CMK (cell line): Measurements from ENCODE around the gene VWA5A.

Experiments used
- DNase-seq: peaks from one replicate; pipeline ENCODE4 v3.0.0-alpha.2; 2010; ENCODE audit warnings: low read depth

The VWA5A gene

GRCh38 chr11:124170801-124171586, 55.7 kb downstream of the VWA5A start:
- no peak for DNase-seq

- DNase-seq = no peak
Measured at GRCh38 chr11:124172101-124172500, 56.9 kb downstream of the VWA5A start.

- no peak for DNase-seq
Measured at GRCh38 chr11:124172599-124172998, 57.3 kb downstream of the VWA5A start.

DNA sequence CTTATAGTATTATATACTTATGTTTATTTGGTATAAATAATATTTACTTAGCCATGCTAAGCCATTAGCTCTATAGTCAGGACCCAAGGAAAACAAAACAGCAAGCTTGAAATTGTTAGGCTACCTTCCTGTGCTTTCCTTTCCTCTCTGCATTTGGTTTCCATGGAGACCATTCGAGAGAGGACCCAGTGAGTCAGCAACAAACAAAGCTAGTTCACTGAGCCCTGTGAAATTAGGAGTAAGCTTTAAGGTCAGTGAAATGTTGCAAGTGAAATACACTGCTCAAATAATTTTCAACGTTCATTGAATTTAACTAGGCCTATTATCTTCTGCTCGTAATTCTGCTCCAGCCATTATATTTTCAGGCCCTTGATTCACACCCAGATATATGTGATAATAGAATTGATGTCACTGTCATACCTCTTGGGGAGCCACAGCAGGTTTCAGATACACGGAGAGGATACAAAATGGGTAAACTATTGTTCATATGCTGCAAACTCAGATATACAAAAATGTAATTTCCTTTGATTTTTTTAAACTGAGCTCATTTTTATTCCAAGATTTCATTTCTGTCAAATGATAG, 58.8 kb downstream of the VWA5A start:
- no peak for DNase-seq

DNA sequence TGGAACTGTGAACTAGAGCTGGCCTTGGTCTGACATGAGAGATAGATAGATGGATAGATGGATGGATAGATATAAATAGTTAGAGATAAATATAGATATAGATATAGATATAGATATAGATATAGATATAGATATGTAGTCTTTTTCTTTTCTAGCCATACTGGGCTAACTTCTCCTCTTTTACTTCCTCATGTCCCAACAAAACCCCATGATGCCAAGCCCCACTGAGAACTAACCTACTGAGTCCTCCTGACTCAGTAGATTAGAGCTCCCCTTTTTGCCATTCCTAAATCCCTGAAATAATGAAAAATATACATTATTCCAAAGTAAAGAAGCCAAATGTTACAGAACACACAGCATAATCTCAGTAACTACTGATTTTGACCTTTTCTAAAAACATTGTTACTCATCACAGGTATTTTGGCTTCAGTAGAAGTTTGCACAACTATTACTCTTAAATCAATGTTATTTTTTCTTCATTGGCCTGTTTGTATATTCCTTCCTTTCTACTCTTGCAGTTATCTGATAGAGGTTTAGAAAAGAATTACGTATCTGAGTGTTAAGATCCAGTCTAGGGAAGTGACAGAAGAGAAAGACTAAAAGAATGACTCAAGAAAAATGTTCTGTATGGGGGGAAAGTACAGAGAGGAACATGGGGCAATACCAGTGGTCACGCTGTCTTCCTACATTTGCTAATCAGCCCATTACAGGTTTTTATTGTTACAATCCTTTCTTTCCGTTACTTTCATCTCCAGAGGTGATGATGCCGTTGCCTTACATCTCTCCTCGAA, 61.9 kb downstream of the VWA5A start:
- DNase-seq = no peak

DNA sequence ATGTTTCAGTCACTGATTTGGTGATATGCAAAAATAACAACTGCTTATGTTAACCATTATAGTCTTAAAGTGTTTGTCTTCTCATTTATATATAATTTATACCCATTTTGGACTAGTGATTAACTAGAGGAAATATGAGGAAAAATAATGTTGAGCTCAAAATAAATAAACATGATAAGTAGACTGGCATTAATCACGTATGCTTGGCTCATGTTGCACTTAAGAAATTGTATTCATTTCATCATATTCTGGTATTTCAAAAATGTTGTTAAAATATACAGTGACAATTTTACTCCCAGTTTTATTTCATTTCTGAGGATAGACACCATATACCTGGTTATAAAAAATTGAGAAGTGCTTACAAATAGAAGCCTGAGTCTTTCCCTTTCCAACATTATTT, 64.1 kb downstream of the VWA5A start:
- DNase-seq = no peak

DNA sequence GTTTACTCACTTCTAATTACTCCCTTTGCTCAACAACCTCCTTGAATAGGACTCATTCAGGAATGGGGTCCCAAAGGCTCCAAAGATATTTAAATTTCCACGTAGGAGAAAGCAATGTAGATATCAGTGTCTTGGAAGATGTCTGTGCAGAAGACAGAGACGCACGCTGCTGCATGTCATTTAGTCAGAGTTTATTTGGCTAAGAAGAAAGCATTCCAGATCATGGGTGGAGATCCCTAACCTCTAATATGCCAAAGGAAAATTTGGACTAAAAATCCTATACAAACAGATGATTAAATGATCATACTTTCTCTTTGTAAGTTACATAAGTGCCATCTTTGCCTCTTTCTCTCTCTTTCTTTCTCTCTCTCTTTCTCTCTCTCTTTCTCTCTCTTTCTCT, 67.8 kb downstream of the VWA5A start, which contains the start of gene OR10D3:
TSS of gene OR10D3 (plus strand) at position 278 of the 400 bp plus-strand sequence. CDS start 1,925 bp downstream, outside the sequence.
- no peak for DNase-seq

DNA sequence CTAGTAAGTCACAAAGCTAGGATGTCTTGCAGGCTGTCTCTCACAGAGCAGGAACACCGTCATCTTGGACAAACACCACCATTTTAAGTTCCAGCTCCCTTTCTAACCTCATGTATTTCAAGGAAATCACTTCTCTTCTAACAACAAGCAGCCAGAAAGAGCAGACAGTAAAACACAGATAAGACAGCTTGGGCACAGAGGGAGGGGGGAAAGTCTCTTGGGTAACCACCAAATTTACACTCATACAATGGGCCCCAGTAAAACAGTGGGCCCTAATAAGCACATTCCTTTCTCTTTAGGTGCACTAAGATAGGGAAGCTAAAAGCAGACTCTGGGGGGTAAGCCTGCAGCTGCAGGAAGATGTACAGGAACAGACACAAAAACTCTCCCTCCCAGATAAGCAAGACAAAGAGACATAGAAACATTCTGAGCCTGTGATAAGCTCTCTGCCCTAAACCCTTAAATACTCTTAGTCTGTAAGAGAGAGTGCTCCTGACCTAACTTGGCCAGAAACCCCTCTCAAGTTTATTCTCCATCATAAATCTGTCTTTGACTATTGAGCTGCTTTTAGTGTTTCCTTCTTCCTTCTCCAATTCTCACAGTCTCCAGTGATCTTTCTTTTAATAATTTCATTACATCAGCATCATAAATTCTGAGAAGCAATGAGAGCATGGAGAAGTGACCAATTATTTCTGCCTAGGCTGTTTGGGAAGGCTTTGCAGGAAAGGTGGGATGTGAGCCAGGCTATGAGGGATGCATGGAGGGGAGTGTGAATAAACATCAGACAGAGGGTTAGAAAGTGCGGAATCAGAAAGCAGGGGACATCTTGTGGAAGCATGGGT, 75.3 kb downstream of the VWA5A start:
- DNase-seq = peak; percentile 54

GRCh38 chr11:124193221-124194010, 78.2 kb downstream of the VWA5A start:
- no peak for DNase-seq

GRCh38 chr11:124194293-124195188, 79.3 kb downstream of the VWA5A start:
- DNase-seq = no peak

DNA sequence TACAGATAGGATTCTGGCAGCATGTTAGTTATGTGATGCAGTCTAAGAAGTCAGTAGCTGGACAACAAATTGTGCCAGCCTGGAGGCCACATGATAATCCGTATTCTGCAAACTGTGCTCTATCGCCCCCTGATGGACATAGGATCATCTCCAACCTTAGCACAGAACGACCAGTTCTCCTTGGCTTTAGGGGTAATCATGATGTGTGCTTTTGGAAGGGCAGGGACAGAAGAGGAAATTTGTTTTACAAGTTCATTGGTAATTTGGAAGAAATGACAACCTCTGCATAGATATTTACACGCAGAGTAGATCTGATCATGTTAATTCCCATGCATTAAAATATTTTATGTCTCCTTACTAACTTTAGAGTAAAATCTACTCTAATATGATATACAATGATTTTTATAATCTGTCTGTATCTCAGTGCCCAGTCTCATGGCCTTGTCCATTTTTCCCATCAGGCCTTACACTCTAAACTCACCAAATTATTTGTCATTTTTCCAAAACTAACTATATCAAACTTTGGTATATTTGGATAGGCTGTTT, 80.0 kb downstream of the VWA5A start:
- peak; percentile 43 for DNase-seq
